NCI-H1417 (cell line): ENCODE data around the gene TTC4.

Experiments
- DNase-seq, 3 experiments: peaks; one replicate each; lab custom pipeline; 2025; lab: John Stamatoyannopoulos, UW

TTC4 gene

DNA sequence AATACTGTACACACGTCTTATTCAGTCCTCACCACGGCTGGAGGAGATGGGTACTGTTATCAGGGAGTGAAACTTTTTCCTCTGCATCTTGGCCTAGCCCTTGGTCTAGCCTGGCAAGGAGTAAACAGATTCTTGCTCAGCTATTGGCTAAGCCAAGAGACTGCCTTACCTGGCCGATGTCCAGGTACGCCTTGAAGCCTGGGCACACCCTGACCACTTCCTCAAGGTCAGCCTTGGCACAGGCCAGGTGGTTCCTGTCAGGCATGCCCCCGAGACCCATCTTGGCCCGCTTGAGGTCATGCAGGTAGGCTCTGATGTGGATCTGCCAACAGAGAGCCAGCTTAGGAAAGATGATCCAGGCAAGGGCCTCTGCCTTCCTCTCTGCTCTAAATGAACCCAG, 66.5 kb downstream of the TTC4 start:
- DNase-seq: no peak

DNA sequence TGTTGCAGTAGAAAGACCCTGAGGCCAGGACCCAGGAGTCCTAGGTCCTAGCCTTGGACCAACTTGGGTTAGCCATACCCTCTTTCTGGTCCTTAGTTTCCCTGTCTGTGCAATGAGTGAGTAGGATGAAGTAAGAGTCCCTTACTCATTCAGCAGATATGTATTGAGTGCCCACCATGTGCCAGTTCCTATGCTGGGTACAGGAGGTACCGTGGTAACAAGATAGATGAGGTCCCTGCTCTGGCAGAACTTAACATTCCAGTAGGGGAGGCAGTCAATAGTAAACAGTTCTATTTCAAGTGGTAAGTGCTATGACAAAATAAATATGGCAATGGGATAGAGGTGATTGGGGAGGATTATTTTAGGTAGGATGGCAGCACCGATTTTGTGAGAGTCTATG, 66.9 kb downstream of the TTC4 start:
- no peak for DNase-seq

DNA sequence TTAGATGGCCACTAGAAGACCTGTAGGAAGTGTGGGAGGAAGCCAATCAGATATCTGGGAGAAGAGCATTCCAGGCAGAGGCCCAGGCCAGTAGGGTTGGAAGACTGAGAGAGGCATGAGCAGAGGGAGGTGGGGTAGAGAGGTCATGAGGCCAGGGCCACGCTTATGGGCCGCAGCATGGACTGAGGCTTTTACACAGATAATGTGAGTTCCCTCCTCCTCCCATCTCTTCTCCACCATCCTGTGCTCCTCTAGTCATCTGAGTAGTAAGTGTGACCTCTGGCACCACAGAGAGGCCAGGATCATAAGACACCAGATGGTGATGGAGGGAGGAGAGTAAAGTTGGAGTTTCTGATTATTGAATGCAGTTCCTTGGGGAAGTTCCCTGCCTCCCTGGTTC, 68.4 kb downstream of the TTC4 start:
- no peak for DNase-seq

DNA sequence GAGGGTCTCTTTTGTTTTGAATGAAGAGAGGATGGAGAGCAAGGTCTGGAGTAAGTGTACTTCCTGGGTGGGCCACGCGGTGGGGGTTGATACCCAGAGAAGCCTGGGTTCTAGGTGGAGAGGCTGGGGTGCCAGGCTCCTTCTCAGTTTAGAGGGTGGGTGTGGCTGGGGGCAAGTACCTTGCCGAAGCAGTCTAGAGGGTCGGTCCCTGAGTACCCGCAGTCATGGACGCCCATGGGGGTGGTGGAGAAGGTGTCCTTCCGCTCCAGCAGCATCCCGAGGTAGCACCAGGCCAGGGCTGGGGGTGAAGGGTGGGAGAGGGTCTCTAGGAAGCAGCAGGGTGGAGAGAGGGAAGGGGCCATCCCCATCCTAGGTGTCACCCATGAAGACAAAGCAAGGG, 71.1 kb downstream of the TTC4 start:
- DNase-seq: no peak

DNA sequence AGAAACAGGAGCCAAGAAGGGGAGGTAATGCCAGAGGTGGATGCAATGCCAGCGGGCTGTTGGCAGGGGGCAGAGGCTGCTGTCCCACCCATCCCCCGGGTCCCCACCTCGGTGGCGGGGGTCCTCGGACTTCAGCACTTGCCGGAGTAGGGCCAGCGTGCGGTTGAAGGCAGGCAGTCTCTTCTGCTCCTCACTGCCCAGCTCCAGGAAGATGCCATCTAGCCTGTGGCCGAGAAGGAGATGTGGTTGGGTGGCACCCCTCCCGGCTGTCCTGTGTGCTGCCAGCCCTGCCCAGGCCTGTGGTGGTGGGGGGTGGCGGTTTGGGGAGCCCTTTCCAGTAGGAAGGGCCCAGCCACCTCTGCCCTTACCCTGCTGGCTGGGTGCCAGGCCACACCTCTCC, 71.9 kb downstream of the TTC4 start:
- DNase-seq: no peak

DNA sequence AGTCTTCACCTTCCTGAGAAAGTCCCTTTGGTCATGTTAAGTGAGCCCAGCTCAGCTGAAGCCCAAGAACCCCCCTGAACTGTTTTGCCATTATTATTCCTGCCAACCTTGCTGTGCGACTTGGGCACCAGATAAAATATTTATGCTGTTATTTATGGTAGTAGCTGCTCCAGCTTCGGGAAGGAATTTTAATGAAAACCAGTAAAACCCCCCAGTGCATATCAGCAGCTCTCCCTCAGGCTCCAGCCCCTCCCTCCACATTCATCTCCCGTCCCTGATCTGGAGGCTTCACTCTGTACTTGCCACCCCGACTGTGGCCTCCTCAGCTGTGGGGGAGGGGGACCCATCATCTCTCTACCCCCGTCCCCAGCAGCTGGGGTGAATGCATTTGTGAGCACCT, 72.8 kb downstream of the TTC4 start:
- DNase-seq: no peak

DNA sequence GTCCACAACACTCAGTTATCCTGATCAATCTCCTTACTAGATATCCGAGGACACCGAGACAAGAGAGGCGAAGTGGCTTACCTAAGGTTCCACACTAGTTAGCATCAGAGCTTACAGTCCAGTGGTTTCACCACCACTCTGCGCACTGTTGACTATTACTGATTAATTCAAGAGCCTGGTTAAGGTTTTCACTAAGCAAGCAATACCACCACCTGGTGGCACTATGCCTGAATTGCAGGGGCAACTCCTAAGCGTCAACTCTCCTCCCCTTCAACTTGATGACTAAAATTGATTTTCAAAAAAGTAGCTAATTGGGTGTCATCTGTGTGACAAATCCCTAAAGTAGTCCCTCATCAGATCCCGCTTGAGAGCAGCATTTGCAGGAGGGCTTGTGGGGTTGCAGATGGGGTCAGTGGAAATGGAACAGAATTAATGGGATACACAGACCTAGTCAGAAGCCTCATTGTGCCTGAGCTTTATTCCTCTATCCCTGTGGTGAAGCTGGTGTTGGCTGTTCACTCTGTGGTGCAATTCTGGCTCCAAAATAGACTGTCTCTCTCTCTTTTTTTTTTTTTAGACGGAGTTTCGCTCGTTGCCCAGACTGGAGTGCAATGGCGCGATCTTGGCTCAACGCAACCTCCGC, 76.3 kb downstream of the TTC4 start:
- peak in 2 of 3 experiments; percentile 20 to 71 for DNase-seq
